ENCODE results near the gene CACNA2D2.
"Not testable (repeated sequence)": the region's sequence is repeated elsewhere in the genome, so short reads cannot be mapped to it uniquely, and the experiment has no call there.

Gene CACNA2D2

DNA sequence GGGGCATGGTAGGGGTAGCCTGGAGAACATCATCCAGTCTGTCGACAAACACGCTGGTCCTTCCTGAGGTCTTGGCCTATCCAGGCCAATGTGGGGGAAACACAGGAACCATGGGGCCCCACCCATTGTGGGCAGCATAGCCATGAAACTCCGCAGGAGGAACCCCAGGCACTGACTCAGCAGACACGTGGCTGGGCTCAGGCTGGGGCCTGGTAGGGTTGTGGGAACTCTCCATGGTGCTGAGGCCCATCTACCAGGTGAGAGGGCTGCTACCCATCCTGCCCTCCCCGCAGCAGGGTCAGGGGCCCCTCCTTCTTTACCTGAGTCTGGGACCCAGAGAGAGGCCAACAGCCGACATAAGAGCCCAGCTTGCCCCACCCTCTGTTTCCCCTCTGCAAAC, 22.6 kb upstream of the CACNA2D2 start:
- no peak for DNase-seq

DNA sequence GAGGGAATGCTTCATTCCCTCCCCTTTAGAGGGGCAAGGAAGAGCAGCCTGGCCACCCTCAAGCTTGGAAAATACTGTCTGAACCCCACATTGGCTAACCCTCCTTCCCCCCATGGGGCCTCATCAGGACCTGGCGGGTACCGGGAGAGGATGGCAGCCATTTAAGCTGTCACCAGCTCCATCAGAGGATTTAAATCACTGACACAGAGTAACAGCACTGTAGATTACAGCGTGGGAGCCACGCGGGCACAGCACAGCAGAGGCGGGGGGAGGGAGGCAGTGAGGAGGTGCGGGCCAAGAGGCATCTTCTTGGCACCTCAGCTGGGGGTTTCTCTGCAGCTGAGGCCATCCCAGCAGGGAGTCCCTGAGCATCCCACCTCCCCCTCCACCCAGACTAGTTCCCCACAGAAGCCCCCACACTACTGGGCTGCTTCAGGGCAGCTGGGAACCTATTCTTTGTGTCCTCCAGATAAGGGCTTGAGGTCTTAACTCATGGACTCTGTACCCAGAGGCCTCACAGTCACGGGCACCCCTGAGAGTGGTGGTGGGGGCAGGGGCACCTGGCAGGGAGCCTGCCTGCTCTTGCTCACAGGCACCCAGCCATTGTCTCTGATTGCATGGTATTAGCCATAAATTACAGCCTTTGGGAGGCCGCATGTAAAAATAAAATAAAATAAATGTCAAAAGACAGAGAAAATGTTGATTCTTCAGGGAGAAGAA, 21.9 kb upstream of the CACNA2D2 start:
- no peak for DNase-seq

DNA sequence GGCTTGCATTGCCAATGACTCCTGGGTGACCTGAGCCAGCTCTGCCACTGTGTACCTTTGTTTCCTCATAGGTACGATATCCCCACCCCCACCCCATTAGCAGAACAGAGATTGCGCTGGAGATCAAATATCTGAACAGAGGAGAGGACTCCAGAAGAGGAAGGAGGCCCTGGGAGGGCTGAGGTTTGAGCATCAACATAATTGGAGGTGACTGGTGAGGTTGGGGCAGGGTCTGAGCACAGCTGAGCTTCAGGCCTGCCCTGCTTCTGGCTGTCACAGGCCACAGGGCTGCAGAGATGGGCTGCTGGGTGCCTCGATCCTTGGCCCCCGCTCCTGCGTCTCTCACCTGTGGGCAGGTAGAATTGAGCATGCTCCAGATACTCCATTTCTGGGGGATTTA, 21.3 kb upstream of the CACNA2D2 start:
- DNase-seq: no peak

DNA sequence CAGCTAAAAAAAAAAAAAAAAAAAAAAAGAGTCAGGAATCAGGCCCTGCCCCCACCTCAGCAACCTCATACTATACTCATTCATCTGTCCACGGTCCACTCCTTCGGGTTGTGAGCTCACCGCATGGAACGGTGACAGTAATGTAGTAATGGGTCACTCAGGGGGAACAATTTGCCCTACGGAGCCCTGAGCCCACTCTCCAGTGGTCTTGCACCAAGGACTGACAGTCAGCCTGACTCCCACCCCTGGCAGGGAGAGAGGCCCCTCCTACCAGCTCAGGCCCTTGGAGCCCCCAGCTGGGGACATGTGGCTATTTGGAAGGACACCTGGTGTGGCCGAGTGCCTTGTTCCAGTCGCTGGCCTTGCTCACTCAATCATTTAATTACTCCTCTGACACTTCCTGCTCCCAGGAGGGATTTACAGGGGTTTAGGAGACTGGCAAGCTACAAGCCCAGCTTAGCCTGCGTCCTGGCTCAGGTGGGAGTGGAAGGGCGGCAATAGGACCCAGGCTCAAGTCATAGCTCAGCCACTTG, 19.9 kb upstream of the CACNA2D2 start:
- no peak for DNase-seq

DNA sequence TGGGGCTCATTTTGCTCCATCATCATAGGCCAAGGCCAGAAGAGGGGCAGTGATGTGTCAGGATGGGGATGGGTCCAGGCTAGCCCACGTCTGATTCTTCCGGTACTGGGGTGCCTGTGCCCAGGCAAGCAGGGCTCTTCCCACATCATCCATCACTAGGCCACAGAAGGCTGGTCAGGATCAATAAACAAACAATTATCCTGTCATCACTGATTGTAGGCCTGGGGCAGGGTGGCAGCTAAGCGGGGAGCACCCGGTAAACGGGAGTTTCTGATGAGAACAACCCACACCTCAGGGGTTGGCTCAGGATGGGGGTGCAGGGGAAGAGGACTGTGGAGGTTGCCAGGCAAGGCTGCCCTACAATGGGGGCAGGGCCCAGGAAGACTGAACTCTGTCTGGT, 18.1 kb upstream of the CACNA2D2 start:
- DNase-seq: no peak

DNA sequence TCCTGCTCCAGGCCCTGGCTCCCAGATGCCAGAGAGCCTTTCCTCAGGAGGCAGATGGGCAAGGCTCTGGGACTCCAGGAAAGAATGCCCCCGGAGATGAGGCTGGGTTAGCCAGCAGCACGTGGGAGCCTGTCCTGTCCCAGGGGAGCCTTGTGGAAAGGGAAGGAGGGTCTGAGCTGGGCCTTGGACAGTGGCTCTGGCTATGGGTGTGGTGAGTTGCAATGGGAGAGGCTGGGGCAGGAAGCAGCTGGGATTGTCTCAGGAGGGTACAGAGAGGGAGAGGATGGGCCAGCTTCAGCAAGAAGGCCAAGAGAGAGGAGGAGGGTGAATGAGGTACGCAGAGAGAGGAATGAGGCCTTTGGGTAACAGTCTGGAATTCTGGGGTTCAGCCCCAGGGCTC, 17.4 kb upstream of the CACNA2D2 start:
- DNase-seq: no peak

DNA sequence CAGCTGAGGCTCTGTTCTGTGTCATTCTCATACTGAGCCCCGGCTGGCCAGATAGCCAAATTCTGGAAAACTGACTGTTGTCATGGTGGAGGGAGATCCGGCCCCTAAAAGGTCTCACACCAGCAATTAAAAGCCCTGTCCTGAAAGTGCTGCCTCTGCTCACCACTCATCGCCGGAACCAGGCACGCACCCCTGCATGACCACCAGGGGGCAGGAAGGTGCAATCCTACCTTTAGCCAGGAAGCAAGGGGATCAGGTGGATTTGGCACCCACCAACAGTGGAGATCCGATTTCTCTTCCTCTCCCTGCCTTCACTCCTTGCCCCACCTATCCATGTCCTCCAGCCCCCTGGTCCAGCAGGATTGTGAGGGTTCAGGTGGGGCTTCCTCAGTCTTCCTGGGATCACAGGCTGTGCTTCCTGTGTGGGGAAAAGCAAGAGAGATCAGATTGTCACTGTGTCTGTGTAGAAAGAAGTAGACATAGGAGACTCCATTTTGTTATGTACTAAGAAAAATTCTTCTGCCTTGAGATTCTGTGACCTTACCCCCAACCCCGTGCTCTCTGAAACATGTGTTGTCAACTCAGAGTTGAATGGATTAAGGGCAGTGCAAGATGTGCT, 16.1 kb upstream of the CACNA2D2 start:
- DNase-seq: peak; percentile 44

DNA sequence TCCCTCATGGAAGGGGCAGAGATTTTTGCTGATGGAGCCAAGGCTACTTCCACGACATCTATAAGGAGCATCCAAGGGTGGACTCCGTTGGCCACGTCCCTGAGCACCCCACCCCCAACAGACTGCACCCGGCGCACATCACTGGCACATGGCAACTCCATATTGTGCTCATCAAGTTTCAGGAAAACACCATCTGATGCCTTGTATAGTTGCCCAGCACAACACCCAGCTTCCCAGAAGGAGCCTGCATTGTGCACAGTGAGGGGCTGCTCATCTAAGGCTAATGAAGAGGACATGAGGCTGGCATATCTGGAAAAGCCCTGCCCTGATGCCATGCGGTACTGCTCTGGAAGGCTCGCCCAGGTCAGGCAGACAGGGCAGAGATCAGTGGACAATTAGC, 15.0 kb upstream of the CACNA2D2 start:
- DNase-seq: no peak

DNA sequence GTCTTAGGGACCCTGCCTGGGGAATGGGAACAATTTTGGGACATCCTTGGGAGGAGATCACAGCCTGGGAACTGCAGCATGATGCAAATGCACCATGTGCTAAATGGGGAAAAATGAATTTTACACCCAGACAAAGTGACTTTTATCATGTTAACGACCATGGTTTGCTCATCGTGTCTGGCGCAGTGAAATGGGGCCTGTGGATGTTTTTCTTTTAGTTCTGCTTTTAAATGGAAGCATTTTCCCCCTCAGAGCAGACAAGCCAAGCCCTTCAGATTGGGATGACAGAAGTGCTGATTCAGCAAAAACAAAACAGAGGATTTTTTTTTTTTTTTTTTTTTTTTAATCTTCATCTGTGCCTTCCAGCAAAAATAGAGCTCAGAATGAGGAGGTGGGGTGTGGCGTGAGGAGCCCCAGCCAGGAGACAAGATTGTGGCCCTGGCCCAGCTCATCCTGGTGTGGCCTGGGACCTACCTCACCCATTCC, 14.3 kb upstream of the CACNA2D2 start:
- DNase-seq: no peak

DNA sequence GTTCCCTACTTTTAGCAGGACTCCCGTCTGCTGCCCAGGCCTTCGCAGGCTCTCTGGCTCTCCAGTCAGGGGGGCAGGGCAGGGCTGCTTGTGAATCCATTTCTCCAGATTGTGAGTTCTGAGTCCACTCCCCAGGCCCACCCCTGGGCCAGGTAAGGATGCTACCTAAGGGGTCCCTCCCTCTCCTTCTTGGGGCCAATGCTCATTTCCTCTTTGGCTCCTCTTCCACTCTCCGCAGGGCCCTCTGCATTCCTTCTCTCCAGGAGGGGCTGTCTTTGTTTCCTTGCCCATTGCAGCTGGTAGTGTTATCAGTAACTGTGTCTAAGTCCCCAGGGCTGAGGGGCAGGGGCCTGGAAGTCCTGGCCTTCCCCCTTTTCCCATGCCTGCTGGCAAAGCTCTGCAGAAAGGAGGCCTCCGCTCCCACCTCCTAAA, 13.0 kb upstream of the CACNA2D2 start:
- no peak for DNase-seq

DNA sequence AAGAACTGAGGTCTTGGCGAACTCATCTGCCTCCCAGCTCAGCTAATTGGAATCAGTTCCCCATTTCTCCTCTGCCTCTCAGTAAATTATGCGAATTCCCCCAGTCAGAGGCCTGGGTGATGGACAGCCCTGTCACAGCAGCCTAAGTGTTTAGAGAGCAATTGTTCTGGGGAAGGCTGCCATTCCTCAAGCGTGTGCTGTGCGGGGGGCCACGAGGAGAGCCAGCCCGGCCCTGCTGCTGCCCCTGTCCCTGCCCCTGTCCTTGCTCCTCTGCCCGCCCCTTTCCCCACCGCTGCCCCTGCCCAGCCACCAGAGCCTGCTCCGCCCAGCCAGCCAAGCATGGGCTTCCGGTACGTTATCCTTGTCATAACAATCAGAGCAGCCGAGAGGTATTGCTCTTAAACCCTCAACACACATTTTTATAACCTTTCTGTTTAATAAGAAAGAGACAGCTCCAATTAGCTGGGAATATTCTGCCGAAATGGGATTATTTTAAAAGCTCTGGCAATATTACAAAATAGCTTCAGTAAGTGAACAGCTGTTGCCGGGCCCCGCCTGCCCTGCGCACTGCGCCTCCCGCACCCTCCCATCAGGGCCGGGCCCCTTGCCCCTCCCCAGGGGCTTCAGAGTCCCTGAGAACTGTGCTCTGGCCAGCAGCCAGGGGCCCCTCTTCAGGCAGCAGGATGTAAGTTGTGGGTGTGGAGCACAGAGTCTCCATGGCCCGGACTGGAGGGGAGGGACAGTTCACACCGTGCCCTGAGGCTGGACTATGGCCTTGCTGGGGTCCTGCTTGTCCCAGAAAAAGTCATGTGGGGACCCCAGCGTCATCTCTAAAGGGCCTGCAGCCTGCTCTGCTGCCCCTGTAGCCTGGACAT, 12.4 kb upstream of the CACNA2D2 start:
- no peak for DNase-seq

DNA sequence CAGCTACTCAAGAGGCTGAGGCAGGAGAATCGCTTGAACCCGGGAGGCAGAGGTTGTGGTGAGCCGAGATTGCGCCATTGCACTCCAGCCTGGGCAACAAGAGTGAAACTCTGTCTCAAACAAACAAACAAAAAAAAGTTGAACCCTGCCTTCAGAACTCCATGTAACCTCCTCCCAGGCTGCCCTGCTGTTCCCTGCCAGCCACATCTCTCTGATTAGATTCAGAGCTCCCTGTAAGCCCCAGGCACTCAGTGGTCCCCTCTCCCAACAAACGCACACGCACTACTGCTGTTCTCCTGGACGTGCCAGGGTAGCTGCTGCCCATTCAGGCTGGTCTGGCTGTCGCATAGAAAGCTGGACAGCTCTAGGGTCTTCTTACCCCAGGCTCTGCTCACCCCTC, 9.5 kb upstream of the CACNA2D2 start:
- DNase-seq: not testable (repeated sequence)

DNA sequence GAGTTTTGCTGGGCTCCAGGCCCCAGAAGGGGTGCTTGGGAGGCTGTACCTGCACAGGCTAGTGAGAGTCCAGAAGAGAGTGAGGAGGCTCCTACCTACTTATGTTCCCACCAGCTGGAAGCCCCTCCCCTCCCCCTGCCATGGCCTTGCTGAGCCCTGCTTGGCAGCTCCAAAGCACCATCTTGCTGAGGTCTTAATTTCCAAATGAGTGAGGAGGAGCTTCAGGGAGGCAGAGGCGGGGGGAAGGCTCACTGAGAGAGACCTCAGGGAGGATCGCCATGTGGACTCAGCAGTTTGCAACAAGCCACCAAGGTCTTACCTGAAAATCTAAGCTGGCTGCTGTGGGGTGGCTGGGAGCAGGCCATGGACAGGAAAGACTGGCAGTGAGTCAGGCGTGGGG, 8.7 kb upstream of the CACNA2D2 start:
- DNase-seq: no peak

DNA sequence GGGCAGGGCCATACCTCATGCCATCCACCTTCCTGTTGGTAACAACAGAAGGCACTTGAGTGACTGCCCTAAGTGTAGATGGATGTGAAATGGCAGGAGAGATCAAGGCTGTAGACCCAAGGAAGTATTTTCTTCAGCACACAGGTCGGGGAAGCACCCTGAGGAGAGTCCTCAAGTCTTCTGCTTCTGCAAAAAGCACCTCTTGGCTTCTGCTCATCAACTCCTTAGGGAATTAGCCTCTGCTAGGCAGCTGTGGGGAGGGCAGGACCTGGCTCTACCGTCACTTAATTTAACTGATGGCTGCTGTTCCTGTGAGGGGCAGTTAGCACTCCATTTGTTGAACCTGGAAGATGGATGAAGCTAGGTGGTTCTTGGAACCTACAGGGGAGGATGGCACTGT, 6.9 kb upstream of the CACNA2D2 start:
- no peak for DNase-seq

DNA sequence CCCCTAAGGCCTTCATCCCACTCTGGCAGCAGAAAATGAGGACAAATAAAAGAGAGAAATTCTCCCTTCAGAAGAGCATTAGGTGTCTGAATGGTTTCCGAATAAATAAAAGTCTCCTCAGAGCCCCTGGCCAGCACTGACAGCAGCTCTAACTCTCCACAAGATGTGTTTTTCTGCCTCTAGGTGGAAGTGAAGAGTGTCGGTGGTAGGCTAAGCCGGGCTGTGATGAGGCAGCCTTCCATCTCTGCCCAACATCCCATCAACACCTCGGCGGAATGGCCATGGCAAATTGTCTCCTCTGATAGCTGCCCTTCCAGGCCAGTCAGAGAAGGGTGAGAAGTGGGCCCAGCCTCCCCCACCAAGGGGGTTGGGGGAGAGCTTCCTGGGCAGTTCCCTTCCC, 6.3 kb upstream of the CACNA2D2 start:
- no peak for DNase-seq

DNA sequence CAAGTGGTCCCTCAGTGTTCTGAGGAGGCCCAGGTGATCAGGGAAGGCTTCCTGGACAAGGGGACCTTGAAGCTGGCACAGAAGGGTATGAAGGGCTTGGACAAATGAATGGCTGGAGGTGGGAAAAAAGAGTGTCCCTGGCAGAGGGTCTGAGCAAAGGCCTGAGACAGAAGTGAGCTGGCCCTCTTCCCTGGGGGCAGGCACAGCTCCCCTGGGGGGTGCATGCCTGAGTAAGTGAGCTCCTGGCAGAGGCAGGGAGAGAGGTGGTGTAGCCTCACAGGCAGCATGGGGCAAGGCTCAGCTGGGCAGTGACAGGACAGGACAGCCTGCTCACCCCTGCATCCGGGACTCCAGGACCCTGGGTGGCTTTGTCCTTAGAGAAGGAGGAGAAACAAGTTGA, 5.4 kb upstream of the CACNA2D2 start:
- no peak for DNase-seq

DNA sequence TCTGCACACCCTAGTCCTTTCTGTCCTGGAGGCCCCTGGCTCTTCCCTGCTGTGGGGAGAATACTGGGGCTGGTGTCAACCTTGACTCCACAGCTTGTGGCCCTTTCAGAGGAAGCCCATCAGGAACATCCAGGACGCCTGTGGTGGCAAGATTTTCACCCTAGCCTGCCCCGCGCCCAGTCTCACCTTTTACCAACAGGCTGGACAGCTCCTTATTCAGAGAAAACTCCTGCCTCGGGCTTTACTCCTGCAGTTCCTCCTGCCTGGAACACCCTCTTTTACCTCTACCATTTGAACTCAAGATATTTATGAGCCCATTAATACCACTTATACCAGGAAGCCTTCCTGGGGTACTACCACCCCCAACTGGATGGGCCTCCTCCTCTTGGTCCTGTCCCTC, 2.7 kb upstream of the CACNA2D2 start:
- no peak for DNase-seq

DNA sequence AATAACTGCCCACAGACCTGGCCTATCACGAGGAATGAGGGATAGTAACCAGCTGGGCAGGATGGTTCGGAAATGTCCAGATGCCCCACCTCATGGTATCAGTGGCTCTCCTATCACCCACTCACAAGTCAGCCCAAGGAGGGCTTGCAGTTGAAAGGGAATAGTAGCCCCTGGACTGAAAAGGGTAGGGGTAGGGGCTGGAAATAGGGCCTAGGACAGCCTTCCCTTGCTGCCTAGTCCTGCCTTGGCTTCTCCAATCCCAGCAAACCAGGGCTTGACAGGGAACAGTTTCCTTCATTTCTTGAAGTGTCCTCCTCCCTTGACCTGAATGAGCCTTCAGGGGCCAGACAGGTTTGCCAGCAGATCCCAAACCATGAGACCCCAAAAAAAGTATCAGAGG, 1.2 kb upstream of the CACNA2D2 start:
- DNase-seq: no peak

DNA sequence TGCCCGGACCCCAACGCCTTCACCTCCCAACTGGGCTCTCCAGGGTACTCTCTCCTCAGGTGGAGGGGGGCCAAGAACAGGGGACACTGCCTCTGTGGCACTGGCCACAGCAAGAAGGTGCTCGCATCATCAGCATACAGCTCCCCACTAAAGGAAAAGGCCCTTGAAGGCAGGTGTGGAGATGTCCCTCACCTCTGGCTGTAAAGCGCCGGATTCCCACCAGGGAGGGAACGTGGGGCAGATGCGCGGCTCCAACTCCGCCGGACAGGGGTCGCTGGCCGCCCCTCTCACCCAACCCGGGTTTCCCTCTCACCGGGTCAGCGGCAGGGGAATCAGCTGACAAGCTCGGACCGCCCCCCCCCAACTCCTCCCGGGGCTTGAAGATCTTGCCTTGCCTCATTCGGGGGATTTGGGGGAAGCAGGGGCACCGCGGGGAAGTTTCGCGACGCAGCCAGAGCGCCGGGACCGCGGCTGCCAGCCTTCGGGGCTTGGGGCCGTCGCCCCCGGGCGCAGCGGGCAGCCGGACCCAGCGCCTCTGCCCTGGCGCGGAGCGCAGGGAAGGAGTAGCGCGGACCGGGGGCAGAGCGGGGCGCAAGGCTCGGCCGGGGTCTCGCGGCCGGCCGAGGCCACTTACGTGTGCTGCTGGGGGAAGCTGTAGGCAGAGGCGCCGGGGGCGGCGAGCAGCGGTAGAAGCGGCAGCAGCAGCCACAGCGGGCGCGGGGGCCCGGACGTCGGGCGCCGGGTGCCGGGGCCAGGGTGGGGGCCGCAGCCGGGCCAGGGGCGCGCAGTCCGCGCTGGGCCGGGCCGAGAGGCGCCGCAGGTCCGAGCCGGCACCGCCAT, 630 bp downstream of the CACNA2D2 start:
- no peak for DNase-seq

DNA sequence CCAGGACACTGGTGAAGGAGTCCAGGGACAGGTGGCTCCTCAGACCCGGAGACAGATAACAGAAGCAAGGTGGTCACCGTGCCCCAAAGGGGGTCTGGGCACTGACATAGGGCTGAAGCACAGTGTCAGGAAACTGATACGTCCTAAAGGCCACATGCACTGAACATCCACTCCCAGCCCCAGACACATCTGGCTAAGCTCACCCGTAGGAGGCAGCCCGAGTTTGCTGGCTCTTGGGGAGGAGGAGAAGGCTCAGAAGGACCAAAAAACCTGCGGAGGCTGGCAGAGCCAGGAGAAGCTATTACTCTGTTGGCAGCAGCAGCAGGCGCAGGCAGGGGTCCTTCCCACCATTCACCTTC, 1.2 kb downstream of the CACNA2D2 start:
- no peak for DNase-seq

DNA sequence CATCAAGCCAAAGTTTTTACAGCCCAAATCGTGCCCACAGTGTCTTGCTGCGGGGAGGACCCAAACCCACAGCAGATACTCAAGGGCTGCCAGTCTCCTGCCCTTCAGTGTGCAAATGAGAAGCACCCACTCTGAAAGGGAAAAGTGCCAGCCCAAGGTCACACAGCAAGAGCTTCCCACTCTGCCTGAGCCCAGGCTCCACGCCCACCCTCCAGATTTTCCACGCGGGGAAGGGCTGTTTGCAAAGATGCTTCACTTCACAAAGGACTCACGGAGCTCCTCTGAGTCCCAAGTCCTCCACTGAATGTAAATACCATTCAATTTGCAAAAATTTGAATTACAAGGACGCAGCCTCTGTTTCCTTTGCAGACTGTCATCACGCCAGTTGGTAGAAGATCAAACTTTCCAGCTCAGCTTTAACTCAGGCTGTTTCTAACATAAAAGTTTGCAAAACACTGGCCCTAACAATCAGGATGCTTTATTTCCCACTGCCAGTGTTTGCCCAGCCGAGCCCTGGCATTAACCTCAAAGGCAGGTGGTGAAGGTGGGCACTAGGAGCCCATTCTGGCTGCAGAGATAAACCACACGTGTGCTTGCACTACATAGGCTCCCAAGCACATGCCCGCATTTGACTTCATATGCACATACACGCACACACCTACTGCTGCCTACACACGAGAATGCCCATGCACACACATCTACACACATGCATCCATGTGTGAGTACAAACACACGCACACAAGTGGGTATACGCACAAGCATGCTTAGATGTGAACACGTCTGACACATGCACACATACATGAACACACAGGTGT, 7.6 kb downstream of the CACNA2D2 start:
- DNase-seq: no peak

DNA sequence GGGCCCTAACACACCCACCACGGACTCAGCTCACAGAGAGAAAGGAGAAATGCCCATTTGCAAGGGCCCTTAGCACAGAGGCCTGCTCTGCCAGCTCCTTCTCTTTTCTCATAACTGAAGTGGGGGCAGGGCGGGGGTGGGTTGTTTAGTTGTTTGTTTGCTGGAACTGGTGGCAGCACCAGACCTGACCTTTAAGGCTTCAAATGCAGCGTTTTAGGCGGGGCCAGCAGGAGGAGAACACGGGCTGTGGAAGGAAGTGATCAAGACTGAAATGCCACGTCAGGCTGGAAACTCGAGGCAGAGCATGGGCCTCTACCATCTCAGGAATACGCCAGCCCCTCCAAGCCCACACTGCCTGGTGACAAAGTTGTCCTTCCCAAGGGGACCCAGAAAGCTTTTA, 9.3 kb downstream of the CACNA2D2 start:
- DNase-seq: no peak

Measured in NCI-H2029 (cell line).